Endothelial cell of umbilical vein (primary cell): ENCODE results near the gene RBM42. TPM values are rescaled to one million over a fixed set of nuclear protein-coding genes. Genes with fewer than 3 reads are reported as not detected.

ENCODE experiments used
- BruUV-seq: library from RNA; stranded (reverse); fragments of 400-500 nt; replicated peaks from 2 replicates; lab custom pipeline; 2021; lab: Mats Ljungman, UMichigan
- CTCF ChIA-PET: fragments of 300-600, 350-600 bp; sonication (Branson Sonifier 250); formaldehyde crosslinking; loops from one replicate; lab custom pipeline; 2021; ENCODE audit warnings: antibody characterized with exemption, inconsistent platforms; lab: Charles Lee
- POLR2A ChIA-PET: fragments of 300-600, 350-600 bp; sonication (Branson Sonifier 250); formaldehyde crosslinking; loops from one replicate; lab custom pipeline; 2021; ENCODE audit warnings: antibody characterized with exemption, inconsistent platforms; lab: Charles Lee
- DNase-seq: peaks from one replicate; pipeline ENCODE4 v3.0.0-alpha.2; 2011; ENCODE audit warnings: low read depth, low spot score
- FAIRE-seq: peaks from 2 replicates; lab custom pipeline; 2011; peaks lifted over from hg19 to GRCh38; lab: Jason Lieb, UNC
- H2AFZ ChIP-seq: 2 replicates; pipeline ENCODE4 v1.6.0; 2012; ENCODE audit warnings: low read depth, low read length, control low read depth, inconsistent platforms
- H3K27ac ChIP-seq: 2 replicates; pipeline ENCODE4 v1.5.1; 2011; ENCODE audit warnings: low read depth, mild to moderate bottlenecking, control low read depth, low read length, moderate library complexity; ENCODE audit not compliant: insufficient read depth
- H3K27me3 ChIP-seq, 2 experiments: 2 replicates each; pipeline versions ENCODE4 v1.6.0 to v1.6.1; 2011; ENCODE audit warnings: low read length in 2 of 2, mixed read lengths in 1 of 2; ENCODE audit not compliant: control insufficient read depth in 2 of 2, insufficient read depth in 2 of 2
- H3K36me3 ChIP-seq, 2 experiments: 2 replicates in 1 of 2; 3 replicates in 1 of 2; pipeline ENCODE4 v1.5.1; 2011; ENCODE audit warnings: low read length in 2 of 2, mild to moderate bottlenecking in 1 of 2, moderate library complexity in 1 of 2; ENCODE audit not compliant: control insufficient read depth in 2 of 2, insufficient read depth in 2 of 2; ENCODE audit errors: extremely low read depth in 1 of 2
- H3K4me1 ChIP-seq: 3 replicates; pipeline ENCODE4 v1.5.1; 2011; ENCODE audit warnings: mild to moderate bottlenecking, low read length; ENCODE audit not compliant: control insufficient read depth, insufficient read depth; ENCODE audit errors: extremely low read depth
- H3K4me2 ChIP-seq: 2 replicates; pipeline ENCODE4 v1.6.1; 2011; ENCODE audit warnings: low read length, control low read depth, mixed read lengths; ENCODE audit not compliant: insufficient read depth
- H3K4me3 ChIP-seq, 3 experiments: fragments of 200-600 bp in 1 of 3; sonication (generic), shearing (Covaris generic) in 1 of 3; replicated peaks in 1 of 3; 2 replicates each; pipeline ENCODE4 v1.5.1; 2011 to 2016; ENCODE audit warnings: control low read depth in 3 of 3, low read length in 3 of 3, mild to moderate bottlenecking in 2 of 3, inconsistent platforms in 1 of 3, low read depth in 1 of 3, moderate library complexity in 1 of 3; ENCODE audit not compliant: insufficient read depth in 1 of 3
- H3K79me2 ChIP-seq: 2 replicates; pipeline ENCODE4 v1.6.0; 2012; ENCODE audit warnings: low read length, inconsistent platforms; ENCODE audit not compliant: control insufficient read depth, insufficient read depth
- H3K9ac ChIP-seq: replicated peaks from 2 replicates; pipeline ENCODE3; 2011; ENCODE audit warnings: low read length, control low read depth; ENCODE audit not compliant: insufficient read depth; ENCODE audit errors: extremely low read depth
- H3K9me1 ChIP-seq: replicated peaks from 3 replicates; pipeline ENCODE4 v1.6.0; 2011; ENCODE audit warnings: mild to moderate bottlenecking, low read length; ENCODE audit not compliant: control insufficient read depth, insufficient read depth; ENCODE audit errors: extremely low read depth
- H3K9me3 ChIP-seq: replicated peaks from 2 replicates; pipeline ENCODE4 v1.5.1; 2012; ENCODE audit warnings: low read length, inconsistent platforms; ENCODE audit not compliant: control insufficient read depth, insufficient read depth
- H4K20me1 ChIP-seq: replicated peaks from 2 replicates; pipeline ENCODE3; 2011; ENCODE audit warnings: mild to moderate bottlenecking, low read length; ENCODE audit not compliant: control insufficient read depth, insufficient read depth; ENCODE audit errors: extremely low read depth
- CTCF ChIP-seq, 2 donors: IDR thresholded peaks; 1 replicate in 1 of 2; 2 replicates in 1 of 2; pipeline ENCODE4 v1.5.1; 2011; ENCODE audit warnings: low read length in 2 of 2, mild to moderate bottlenecking in 2 of 2, moderate library complexity in 2 of 2, control low read depth in 1 of 2, inconsistent platforms in 1 of 2, low read depth in 1 of 2; ENCODE audit not compliant: insufficient read depth in 1 of 2; ENCODE audit errors: extremely low read depth in 1 of 2
- EZH2 ChIP-seq: IDR thresholded peaks from 2 replicates; pipeline ENCODE4 v1.6.1; 2012; ENCODE audit warnings: borderline replicate concordance, low read depth, mild to moderate bottlenecking, moderate library complexity, low read length, inconsistent platforms; ENCODE audit not compliant: severe bottlenecking
- FOS ChIP-seq: IDR thresholded peaks from 2 replicates; pipeline ENCODE4 v1.6.1; 2011; ENCODE audit warnings: mild to moderate bottlenecking, low read length, moderate library complexity, borderline replicate concordance; ENCODE audit not compliant: insufficient read depth
- GATA2 ChIP-seq: IDR thresholded peaks from 2 replicates; pipeline ENCODE4 v1.7.0; 2011; ENCODE audit warnings: low read depth, mild to moderate bottlenecking, moderate library complexity, mixed read lengths, low read length; ENCODE audit not compliant: insufficient read length, insufficient read depth
- JUN ChIP-seq: IDR thresholded peaks from 2 replicates; pipeline ENCODE4 v1.6.1; 2011; ENCODE audit warnings: borderline replicate concordance, low read depth; ENCODE audit not compliant: insufficient read length, insufficient read depth
- MAX ChIP-seq: IDR thresholded peaks from 2 replicates; pipeline ENCODE4 v1.6.1; 2011; ENCODE audit not compliant: insufficient read depth, insufficient read length
- MYC ChIP-seq: IDR thresholded peaks from one replicate; pipeline ENCODE4 v1.6.1; 2011; ENCODE audit warnings: mild to moderate bottlenecking, low read depth, low read length
- POLR2A ChIP-seq: IDR thresholded peaks from 2 replicates; pipeline ENCODE4 v1.6.1; 2012; ENCODE audit warnings: low read depth, mild to moderate bottlenecking, control low read depth, low read length
- POLR2AphosphoS5 ChIP-seq: IDR thresholded peaks from 2 replicates; pipeline ENCODE4 v1.6.1; 2012; ENCODE audit warnings: low read depth, mild to moderate bottlenecking, control low read depth, low read length, moderate library complexity; ENCODE audit not compliant: insufficient read depth
- dilution Hi-C: fragments of 300-500 bp; cut with MboI; formaldehyde crosslinking; loops from one replicate; pipeline ENCODE4 v1.15.0; 2019; ENCODE audit warnings: low sequenced_read_pairs; ENCODE audit not compliant: extremely low pct_ligation_motif_present
- intact Hi-C: fragments of 100-400 bp; cut with micrococcal nuclease; formaldehyde crosslinking; loops from one replicate; pipeline ENCODE4 v1.10.0; 2022
- polyA plus RNA-seq, 4 experiments: library from polyadenylated mRNA; depleted of rRNA in 3 of 4; stranded (reverse) in 3 of 4; unstranded in 1 of 4; fragments of >200 nt; gene quantifications; 2 replicates each; pipeline versions ENCODE4 v1.2.1 to v1.2.3, GENCODE V29; 2011 to 2012; ENCODE audit warnings: missing spikeins in 1 of 4
- total RNA-seq: library from RNA; stranded (reverse); gene quantifications from 2 replicates; pipeline ENCODE4 v1.2.3, GENCODE V29; 2021

RBM42 gene
- total and polyA plus RNA-seq, 2 donors (not counting 3 experiments of a cell fraction or from before 2014, with no cell fraction given): 78.3 to 97.3 TPM

DNA sequence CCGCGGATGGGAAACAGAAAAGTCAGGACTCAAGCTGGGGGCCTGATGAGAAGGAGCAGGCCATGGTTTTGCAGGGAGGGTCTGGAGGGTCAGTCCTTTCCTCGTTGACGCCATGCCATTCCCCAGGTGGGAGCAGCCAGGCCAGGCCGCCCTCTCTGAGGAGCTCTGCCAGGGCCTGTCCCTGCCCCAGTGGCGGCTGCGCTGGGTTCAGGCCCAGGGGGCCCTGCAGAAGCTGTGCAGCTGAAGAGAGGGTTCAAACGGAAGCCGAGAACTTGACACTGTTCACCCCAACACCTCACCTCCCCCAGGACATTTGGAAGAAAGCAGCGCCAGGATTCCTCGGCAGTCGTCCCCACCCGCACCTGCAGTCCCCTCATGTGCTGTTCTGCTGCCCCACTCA is 6.1 kb upstream of the RBM42 start:
- no peak overlapping the region for H3K9ac ChIP-seq
- H3K4me2 ChIP-seq: no peak overlapping the region
- no peak overlapping the region for H2AFZ ChIP-seq
- H3K27me3 ChIP-seq: no peaks in the 10 kb centered on the region
- H3K4me3 ChIP-seq: no peak overlapping the region
- H3K79me2 ChIP-seq: no peaks in the 10 kb centered on the region
- no TSS peak for BruUV-seq
- TF ChIP-seq EZH2 (no peak), GATA2 (no peak), MYC (no peak), POLR2A (no peak), FOS (no peak), POLR2AphosphoS5 (no peak), MAX (no peak), CTCF (IDR thresholded peaks at IDR 0.05; ENCODE audit: extremely low read depth in 1 of 2, insufficient read depth in 1 of 2, low read depth in 1 of 2, low read length in 2 of 2) (no peak), JUN (no peak)
- no peaks in the 10 kb centered on the region for H3K4me1 ChIP-seq
- no peak overlapping the region for H3K27ac ChIP-seq
- DNase-seq (no peak), FAIRE-seq (no peak)
- peaks cover 0 to 6% of the 10 kb centered on the region in 2 experiments for H3K36me3 ChIP-seq
- no peaks in the 10 kb centered on the region for H3K9me3 ChIP-seq
- H3K9me1 ChIP-seq: no peaks in the 10 kb centered on the region
- intact Hi-C loops (no loop called here), dilution Hi-C loops (no loop called here)
- H4K20me1 ChIP-seq: no peaks in the 10 kb centered on the region
- POLR2A ChIA-PET: no interaction called here
- CTCF ChIA-PET: no interaction called here
